HEK293 (cell line): Measurements from ENCODE around the gene MDN1.

Experiments used
- CTCF ChIP-seq: fragments of 450-650 bp; formaldehyde crosslinking; IDR thresholded peaks from 2 replicates; pipeline ENCODE4 v1.5.1; 2016; ENCODE audit warnings: missing biosample characterization, missing genetic modification characterization
- ELK4 ChIP-seq: IDR thresholded peaks from 2 replicates; pipeline ENCODE4 v1.6.1; 2011; ENCODE audit warnings: mild to moderate bottlenecking, low read depth, low read length, borderline replicate concordance
- HOXA7 ChIP-seq: sonication (generic); formaldehyde crosslinking; IDR thresholded peaks from 2 replicates; pipeline ENCODE4 v1.8.1; 2022; ENCODE audit warnings: missing genetic modification reagents, borderline replicate concordance
- KLF9 ChIP-seq: fragments of 450-650 bp; formaldehyde crosslinking; IDR thresholded peaks from 2 replicates; pipeline ENCODE4 v1.5.1; 2016; ENCODE audit warnings: missing biosample characterization, missing genetic modification characterization, low read depth
- SETDB1 ChIP-seq: IDR thresholded peaks from one replicate; pipeline ENCODE4 v1.6.1; 2017; ENCODE audit warnings: mild to moderate bottlenecking, low read length, moderate library complexity, mixed read lengths; ENCODE audit not compliant: insufficient read length
- SP7 ChIP-seq: fragments of 450-650 bp; formaldehyde crosslinking; IDR thresholded peaks from 2 replicates; pipeline ENCODE4 v1.5.1; 2016; ENCODE audit warnings: missing biosample characterization, missing genetic modification characterization
- YY1 ChIP-seq: fragments of 450-650 bp; formaldehyde crosslinking; IDR thresholded peaks from 2 replicates; pipeline ENCODE4 v1.5.1; 2018; ENCODE audit warnings: missing biosample characterization, missing genetic modification characterization
- ZBTB21 ChIP-seq: fragments of 450-650 bp; formaldehyde crosslinking; IDR thresholded peaks from 2 replicates; pipeline ENCODE4 v1.5.1; 2017; ENCODE audit warnings: missing biosample characterization, missing genetic modification characterization
- ZNF112 ChIP-seq: fragments of 450-650 bp; formaldehyde crosslinking; IDR thresholded peaks from 2 replicates; pipeline ENCODE4 v1.5.0; 2017; ENCODE audit warnings: missing biosample characterization, missing genetic modification characterization
- ZNF121 ChIP-seq: fragments of 450-650 bp; formaldehyde crosslinking; IDR thresholded peaks from 2 replicates; pipeline ENCODE4 v1.5.1; 2016; ENCODE audit warnings: missing biosample characterization, missing genetic modification characterization
- ZNF133 ChIP-seq: fragments of 450-650 bp; formaldehyde crosslinking; IDR thresholded peaks from 2 replicates; pipeline ENCODE4 v1.5.1; 2016; ENCODE audit warnings: missing biosample characterization, missing genetic modification characterization
- ZNF324 ChIP-seq: fragments of 450-650 bp; formaldehyde crosslinking; IDR thresholded peaks from 2 replicates; pipeline ENCODE4 v1.5.1; 2016; ENCODE audit warnings: missing biosample characterization, missing genetic modification characterization
- ZNF335 ChIP-seq: fragments of 450-650 bp; formaldehyde crosslinking; conservative IDR thresholded peaks from 2 replicates; pipeline ENCODE4 v1.5.1; 2016; ENCODE audit warnings: missing biosample characterization, missing genetic modification characterization
- ZNF350 ChIP-seq: fragments of 450-650 bp; formaldehyde crosslinking; IDR thresholded peaks from 2 replicates; pipeline ENCODE4 v1.5.0; 2017; ENCODE audit warnings: missing biosample characterization, mild to moderate bottlenecking, missing genetic modification characterization
- ZNF473 ChIP-seq: fragments of 450-650 bp; formaldehyde crosslinking; IDR thresholded peaks from 2 replicates; pipeline ENCODE4 v1.5.1; 2017; ENCODE audit warnings: missing biosample characterization, missing genetic modification characterization
- ZNF518A ChIP-seq: fragments of 450-650 bp; formaldehyde crosslinking; conservative IDR thresholded peaks from 2 replicates; pipeline ENCODE4 v1.5.1; 2016; ENCODE audit warnings: low read depth, missing biosample characterization, missing genetic modification characterization
- ZNF610 ChIP-seq: fragments of 450-650 bp; formaldehyde crosslinking; IDR thresholded peaks from 2 replicates; pipeline ENCODE4 v1.5.1; 2016; ENCODE audit warnings: missing biosample characterization, missing genetic modification characterization, borderline replicate concordance
- ZNF621 ChIP-seq: fragments of 450-650 bp; formaldehyde crosslinking; IDR thresholded peaks from 2 replicates; pipeline ENCODE4 v1.5.1; 2017; ENCODE audit warnings: missing biosample characterization, missing genetic modification characterization
- ZNF660 ChIP-seq: fragments of 450-650 bp; IDR thresholded peaks from 2 replicates; pipeline ENCODE4 v1.5.1; 2018; ENCODE audit warnings: missing biosample characterization, mild to moderate bottlenecking, missing genetic modification characterization
- ZNF670 ChIP-seq: fragments of 450-650 bp; formaldehyde crosslinking; IDR thresholded peaks from 2 replicates; pipeline ENCODE4 v1.5.1; 2016; ENCODE audit warnings: missing biosample characterization, missing genetic modification characterization, low read depth
- ZNF677 ChIP-seq: fragments of 450-650 bp; IDR thresholded peaks from 2 replicates; pipeline ENCODE4 v1.5.0; 2018; ENCODE audit warnings: missing biosample characterization, mild to moderate bottlenecking, missing genetic modification characterization, moderate library complexity
- ZSCAN23 ChIP-seq: fragments of 450-650 bp; formaldehyde crosslinking; IDR thresholded peaks from 2 replicates; pipeline ENCODE4 v1.5.1; 2016; ENCODE audit warnings: missing biosample characterization, missing genetic modification characterization
- ZSCAN30 ChIP-seq: fragments of 450-650 bp; IDR thresholded peaks from 2 replicates; pipeline ENCODE4 v1.5.1; 2018; ENCODE audit warnings: missing biosample characterization, mild to moderate bottlenecking, missing genetic modification characterization, moderate library complexity
- TF ChIP-seq, protein P1 (sequence below): fragments of 450-650 bp; formaldehyde crosslinking; IDR thresholded peaks from 2 replicates; pipeline ENCODE4 v1.5.1; 2016; ENCODE audit warnings: missing biosample characterization, missing genetic modification characterization, borderline replicate concordance
- TF ChIP-seq, protein P2 (sequence below): fragments of 450-650 bp; formaldehyde crosslinking; IDR thresholded peaks from 2 replicates; pipeline ENCODE4 v1.5.1; 2016; ENCODE audit warnings: missing biosample characterization, missing genetic modification characterization
- TF ChIP-seq, protein P3 (sequence below): fragments of 450-650 bp; formaldehyde crosslinking; IDR thresholded peaks from 2 replicates; pipeline ENCODE4 v1.5.1; 2017; ENCODE audit warnings: missing biosample characterization, missing genetic modification characterization
- TF ChIP-seq, protein P4 (sequence below): fragments of 450-650 bp; formaldehyde crosslinking; IDR thresholded peaks from 2 replicates; pipeline ENCODE4 v1.5.0; 2017; ENCODE audit warnings: missing biosample characterization, missing genetic modification characterization, borderline replicate concordance

Gene MDN1

GRCh38 chr6:89830170-89830809 lies 10.7 kb upstream of the MDN1 start (continued):
- TF ChIP-seq KLF9 (0 out of 2 replicates have a peak, but pooled peaks have one; percentile 15), ZNF670 (tag by site-specific recombination) (no peak), ZNF121 (tag by site-specific recombination) (no peak), ZNF335 (tag by site-specific recombination) (peak; percentile 95), HOXA7 (CRISPR knock-in tag) (no peak), ZNF621 (tag by site-specific recombination) (no peak), ZBTB21 (tag by site-specific recombination) (no peak), ZNF473 (tag by site-specific recombination) (no peak), ZSCAN23 (tag by site-specific recombination) (no peak), ZNF112 (no peak), CTCF (tag by site-specific recombination) (no peak), ZNF660 (no peak), ZSCAN30 (tag by site-specific recombination) (no peak), ZNF518A (tag by site-specific recombination) (no peak), ZNF610 (tag by site-specific recombination) (no peak), ZNF350 (tag by site-specific recombination) (no peak), ZNF677 (tag by site-specific recombination) (no peak), SP7 (no peak), YY1 (no peak), ELK4 (no peak), ZNF133 (tag by site-specific recombination) (no peak), SETDB1 (no peak), ZNF324 (tag by site-specific recombination) (no peak; the same call in 1 of the 2 replicates)
- TF ChIP-seq, protein P1, sequence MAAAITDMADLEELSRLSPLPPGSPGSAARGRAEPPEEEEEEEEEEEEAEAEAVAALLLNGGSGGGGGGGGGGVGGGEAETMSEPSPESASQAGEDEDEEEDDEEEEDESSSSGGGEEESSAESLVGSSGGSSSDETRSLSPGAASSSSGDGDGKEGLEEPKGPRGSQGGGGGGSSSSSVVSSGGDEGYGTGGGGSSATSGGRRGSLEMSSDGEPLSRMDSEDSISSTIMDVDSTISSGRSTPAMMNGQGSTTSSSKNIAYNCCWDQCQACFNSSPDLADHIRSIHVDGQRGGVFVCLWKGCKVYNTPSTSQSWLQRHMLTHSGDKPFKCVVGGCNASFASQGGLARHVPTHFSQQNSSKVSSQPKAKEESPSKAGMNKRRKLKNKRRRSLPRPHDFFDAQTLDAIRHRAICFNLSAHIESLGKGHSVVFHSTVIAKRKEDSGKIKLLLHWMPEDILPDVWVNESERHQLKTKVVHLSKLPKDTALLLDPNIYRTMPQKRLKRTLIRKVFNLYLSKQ, result no peak
- TF ChIP-seq, protein P2, sequence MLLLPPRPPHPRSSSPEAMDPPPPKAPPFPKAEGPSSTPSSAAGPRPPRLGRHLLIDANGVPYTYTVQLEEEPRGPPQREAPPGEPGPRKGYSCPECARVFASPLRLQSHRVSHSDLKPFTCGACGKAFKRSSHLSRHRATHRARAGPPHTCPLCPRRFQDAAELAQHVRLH (tag by site-specific recombination), result no peak
- TF ChIP-seq, protein P3, sequence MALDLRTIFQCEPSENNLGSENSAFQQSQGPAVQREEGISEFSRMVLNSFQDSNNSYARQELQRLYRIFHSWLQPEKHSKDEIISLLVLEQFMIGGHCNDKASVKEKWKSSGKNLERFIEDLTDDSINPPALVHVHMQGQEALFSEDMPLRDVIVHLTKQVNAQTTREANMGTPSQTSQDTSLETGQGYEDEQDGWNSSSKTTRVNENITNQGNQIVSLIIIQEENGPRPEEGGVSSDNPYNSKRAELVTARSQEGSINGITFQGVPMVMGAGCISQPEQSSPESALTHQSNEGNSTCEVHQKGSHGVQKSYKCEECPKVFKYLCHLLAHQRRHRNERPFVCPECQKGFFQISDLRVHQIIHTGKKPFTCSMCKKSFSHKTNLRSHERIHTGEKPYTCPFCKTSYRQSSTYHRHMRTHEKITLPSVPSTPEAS, result no peak
- TF ChIP-seq, protein P4, sequence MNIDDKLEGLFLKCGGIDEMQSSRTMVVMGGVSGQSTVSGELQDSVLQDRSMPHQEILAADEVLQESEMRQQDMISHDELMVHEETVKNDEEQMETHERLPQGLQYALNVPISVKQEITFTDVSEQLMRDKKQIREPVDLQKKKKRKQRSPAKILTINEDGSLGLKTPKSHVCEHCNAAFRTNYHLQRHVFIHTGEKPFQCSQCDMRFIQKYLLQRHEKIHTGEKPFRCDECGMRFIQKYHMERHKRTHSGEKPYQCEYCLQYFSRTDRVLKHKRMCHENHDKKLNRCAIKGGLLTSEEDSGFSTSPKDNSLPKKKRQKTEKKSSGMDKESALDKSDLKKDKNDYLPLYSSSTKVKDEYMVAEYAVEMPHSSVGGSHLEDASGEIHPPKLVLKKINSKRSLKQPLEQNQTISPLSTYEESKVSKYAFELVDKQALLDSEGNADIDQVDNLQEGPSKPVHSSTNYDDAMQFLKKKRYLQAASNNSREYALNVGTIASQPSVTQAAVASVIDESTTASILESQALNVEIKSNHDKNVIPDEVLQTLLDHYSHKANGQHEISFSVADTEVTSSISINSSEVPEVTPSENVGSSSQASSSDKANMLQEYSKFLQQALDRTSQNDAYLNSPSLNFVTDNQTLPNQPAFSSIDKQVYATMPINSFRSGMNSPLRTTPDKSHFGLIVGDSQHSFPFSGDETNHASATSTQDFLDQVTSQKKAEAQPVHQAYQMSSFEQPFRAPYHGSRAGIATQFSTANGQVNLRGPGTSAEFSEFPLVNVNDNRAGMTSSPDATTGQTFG (tag by site-specific recombination), result no peak
